Superior temporal gyrus (tissue), 1 donor: Measurements from ENCODE around the gene CXCL12.

Experiments
- DNase-seq: peaks from one replicate; pipeline ENCODE4 v3.0.0-alpha.2; 2016; ENCODE audit errors: extremely low spot score

CXCL12 gene

GRCh38 chr10:44385026-44385695, at the start of gene CXCL12:
Gene CXCL12, minus strand, starts transcription at chr10:44385097. Its CDS starts 92 bp downstream, at chr10:44385005.
- no peak for DNase-seq

- DNase-seq = no peak
These were observed 42.6 kb upstream of the CXCL12 start for GRCh38 chr10:44427479-44427878.

- DNase-seq = no peak
These were observed 42.1 kb upstream of the CXCL12 start for GRCh38 chr10:44427037-44427436.

- DNase-seq = no peak
These were observed 41.5 kb upstream of the CXCL12 start for GRCh38 chr10:44426247-44427034.

GRCh38 chr10:44425466-44425865, 40.6 kb upstream of the CXCL12 start:
- DNase-seq = no peak

GRCh38 chr10:44424957-44425356, 40.1 kb upstream of the CXCL12 start:
- DNase-seq = no peak

- DNase-seq = no peak
These were observed 39.4 kb upstream of the CXCL12 start for GRCh38 chr10:44424298-44424697.

GRCh38 chr10:44422570-44423101, 37.7 kb upstream of the CXCL12 start:
- no peak for DNase-seq

GRCh38 chr10:44422153-44422552, 37.3 kb upstream of the CXCL12 start:
- no peak for DNase-seq

GRCh38 chr10:44419790-44420549, 35.1 kb upstream of the CXCL12 start:
- no peak for DNase-seq

- no peak for DNase-seq
These were observed 33.7 kb upstream of the CXCL12 start for GRCh38 chr10:44418637-44419036.

- no peak for DNase-seq
These were observed 32.9 kb upstream of the CXCL12 start for GRCh38 chr10:44417761-44418160.

GRCh38 chr10:44416936-44417335, 32.0 kb upstream of the CXCL12 start:
- no peak for DNase-seq

GRCh38 chr10:44416021-44416771, 31.3 kb upstream of the CXCL12 start:
- DNase-seq = peak; percentile 16

- no peak for DNase-seq
These were observed 30.2 kb upstream of the CXCL12 start for GRCh38 chr10:44415121-44415520.

GRCh38 chr10:44413416-44413815, 28.5 kb upstream of the CXCL12 start:
- DNase-seq = no peak

GRCh38 chr10:44411251-44411650, 26.4 kb upstream of the CXCL12 start:
- DNase-seq = no peak

- DNase-seq = no peak
These were observed 20.0 kb upstream of the CXCL12 start for GRCh38 chr10:44404741-44405437.

GRCh38 chr10:44402465-44403195, 17.7 kb upstream of the CXCL12 start:
- no peak for DNase-seq

- DNase-seq = no peak
These were observed 15.6 kb upstream of the CXCL12 start for GRCh38 chr10:44400541-44400940.
